Muscle of leg (tissue), 11 donors: Measurements from ENCODE around the gene GBA2. TPM values are rescaled to one million over a fixed set of nuclear protein-coding genes. Genes with fewer than 3 reads are reported as not detected.

Experiments
- DNase-seq: peaks from one replicate; pipeline ENCODE4 v3.0.0; 2013
- H3K27ac ChIP-seq: one replicate; pipeline ENCODE4 v1.5.1; 2013; ENCODE audit warnings: mild to moderate bottlenecking, low read length, control low read depth
- H3K27me3 ChIP-seq: one replicate; pipeline ENCODE4 v1.6.1; 2013; ENCODE audit warnings: low read length; ENCODE audit not compliant: control insufficient read depth, insufficient read depth
- H3K36me3 ChIP-seq: one replicate; pipeline ENCODE4 v1.6.1; 2013; ENCODE audit warnings: low read length; ENCODE audit not compliant: control insufficient read depth, insufficient read depth
- H3K4me1 ChIP-seq: one replicate; pipeline ENCODE4 v1.6.1; 2013; ENCODE audit warnings: low read length; ENCODE audit not compliant: control insufficient read depth, insufficient read depth
- H3K4me3 ChIP-seq: one replicate; pipeline ENCODE4 v1.5.1; 2013; ENCODE audit warnings: low read length, control low read depth
- H3K9me3 ChIP-seq: replicated peaks from 2 replicates; pipeline ENCODE4 v1.6.1; 2013; ENCODE audit warnings: low read depth, low read length; ENCODE audit not compliant: control insufficient read depth
- WGBS: methylation state at CpG from one replicate; pipeline ENCODE4 v1.1.5; 2013; ENCODE audit warnings: missing lambda C conversion rate; ENCODE audit not compliant: insufficient coverage; 5-methylcytosine and 5-hydroxymethylcytosine counted together
- polyA plus RNA-seq, 8 donors: library from polyadenylated mRNA; unstranded; fragments of 120-200 nt; gene quantifications; one replicate each; pipeline versions ENCODE4 v1.2.1 to v1.2.3, GENCODE V29; 2013; ENCODE audit warnings: inconsistent platforms in 1 of 8, low replicate concordance in 1 of 8; ENCODE audit not compliant: insufficient read length in 8 of 8, insufficient read depth in 1 of 8
- total RNA-seq: library from RNA; stranded (reverse); fragments of 120-200 nt; gene quantifications from one replicate; pipeline ENCODE4 v1.2.4, GENCODE V29; 2013

Gene GBA2
- total and polyA plus RNA-seq, 9 donors = 42.9 to 82.5 (median 60.9) TPM

- H3K27ac ChIP-seq = peak within 1 kb of the TSS; percentile 98
- DNase-seq = peak; percentile 99
- H3K4me1 ChIP-seq = peaks cover 46% of the 10 kb centered on the region
- 0% methylated on average over 47 of the region's 49 CpGs for WGBS
- peaks cover 44% of the 10 kb centered on the region for H3K36me3 ChIP-seq
- H3K9me3 ChIP-seq = no peaks in the 10 kb centered on the region
- peak within 1 kb of the TSS; percentile 84 for H3K4me3 ChIP-seq
- no peaks in the 10 kb centered on the region for H3K27me3 ChIP-seq
These were observed 16.7 kb downstream of the GBA2 start, which contains the start of the genes CREB3 and TLN1 for GRCh38 chr9:35732185-35732799. Gene CREB3 (plus strand): TSS chr9:35732666. CDS start chr9:35732773, 107 bp downstream. Gene TLN1 (minus strand): TSS chr9:35732195. CDS start chr9:35725694, 6,501 bp downstream.

DNA sequence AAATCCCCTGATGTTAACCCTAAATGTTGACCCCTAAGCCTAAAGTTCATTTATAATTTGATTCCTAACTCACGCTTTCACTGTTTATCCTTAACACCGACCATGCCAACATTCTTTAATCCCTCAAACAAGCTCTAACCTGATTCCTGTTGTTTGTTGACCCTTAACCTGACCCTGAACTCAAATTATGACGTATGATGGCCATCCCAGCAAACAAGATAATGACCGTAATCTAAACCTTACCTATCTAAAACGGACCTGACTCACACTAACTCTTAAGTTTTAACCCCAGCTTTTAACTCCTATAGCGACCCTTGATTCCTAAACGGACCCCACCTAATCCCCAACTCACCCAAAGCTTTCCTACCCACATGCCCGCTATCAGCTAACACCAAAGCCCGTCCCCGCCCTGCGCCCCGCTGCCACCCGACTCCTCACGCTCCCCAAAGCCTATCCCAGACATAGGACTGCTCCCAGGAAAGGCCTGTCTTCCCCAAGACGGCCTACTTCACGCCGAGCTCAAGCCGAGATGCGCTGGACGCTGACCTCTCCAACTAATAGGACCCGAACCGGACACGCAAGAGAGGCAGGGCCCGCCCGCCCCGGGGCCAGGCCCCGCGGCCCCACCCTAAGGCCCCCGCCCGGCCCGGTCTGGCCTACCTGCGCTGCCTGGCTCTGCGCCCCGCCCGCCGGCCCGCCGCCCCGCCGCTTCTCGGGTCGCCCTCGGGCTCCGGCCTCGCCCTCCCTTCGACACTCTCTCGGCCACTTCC, 17.4 kb downstream of the GBA2 start:
- H3K27ac ChIP-seq = peak overlapping the region; percentile 98
- H3K36me3 ChIP-seq = peaks cover 38% of the 10 kb centered on the region
- peaks cover 52% of the 10 kb centered on the region for H3K4me1 ChIP-seq
- WGBS = under 1% methylated on average over 45 of the region's 47 CpGs
- no peak for DNase-seq
- peak overlapping the region; percentile 84 for H3K4me3 ChIP-seq
- H3K27me3 ChIP-seq = no peaks in the 10 kb centered on the region
- no peaks in the 10 kb centered on the region for H3K9me3 ChIP-seq

- Histone ChIP-seq H3K4me1 (peaks cover 55% of the 10 kb centered on the region), H3K27me3 (no peaks in the 10 kb centered on the region), H3K9me3 (no peaks in the 10 kb centered on the region), H3K4me3 (peak overlapping the region; percentile 84), H3K27ac (peak overlapping the region; percentile 96), H3K36me3 (peaks cover 37% of the 10 kb centered on the region)
- 88% methylated on average over 2 of the region's 2 CpGs for WGBS
- no peak for DNase-seq
These were observed 18.6 kb downstream of the GBA2 start for GRCh38 chr9:35730486-35730854.

DNA sequence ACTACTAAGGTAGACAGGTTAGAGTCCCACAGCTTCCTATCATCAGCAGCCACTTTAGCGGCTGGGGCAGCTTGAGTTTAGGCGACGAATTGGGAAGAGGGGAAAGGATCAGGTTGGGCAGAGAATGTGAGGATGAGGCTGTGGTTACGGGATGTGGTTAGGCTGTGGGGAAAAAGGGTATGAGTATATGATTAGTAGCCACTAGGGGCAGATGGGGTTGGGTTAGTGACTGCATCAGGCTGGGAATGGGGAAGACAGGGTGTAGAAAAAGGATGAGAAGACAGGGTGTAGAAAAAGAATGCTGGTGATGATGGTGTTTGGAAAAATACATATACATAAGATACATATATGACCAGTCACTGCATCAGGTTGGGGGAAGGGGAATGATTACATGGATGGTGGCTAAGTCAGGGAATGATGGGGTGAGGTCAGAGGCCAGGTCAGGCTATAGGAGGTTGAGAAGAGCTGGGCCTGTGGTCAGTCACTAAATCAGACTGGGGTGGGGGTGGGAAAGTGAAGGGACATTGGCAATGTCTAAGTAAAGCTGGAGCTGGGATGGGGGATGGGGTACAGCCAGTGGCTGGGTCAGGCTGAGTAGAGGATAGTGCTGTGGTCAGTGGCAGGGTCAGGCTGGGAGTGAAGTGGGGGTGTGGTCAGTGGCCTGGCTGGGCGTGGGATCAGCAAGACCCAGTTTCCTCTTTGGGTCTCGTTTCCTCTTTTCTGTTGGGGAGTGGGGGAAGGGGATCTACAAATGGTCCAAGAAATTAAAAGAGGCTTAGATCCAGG, 19.1 kb downstream of the GBA2 start:
- 38% methylated on average over 6 of the region's 6 CpGs for WGBS
- no peaks in the 10 kb centered on the region for H3K9me3 ChIP-seq
- H3K4me3 ChIP-seq = peak overlapping the region; percentile 2
- H3K27me3 ChIP-seq = no peaks in the 10 kb centered on the region
- H3K4me1 ChIP-seq = peaks cover 55% of the 10 kb centered on the region
- peak overlapping the region; percentile 96 for H3K27ac ChIP-seq
- peak; percentile 49 for DNase-seq
- peaks cover 37% of the 10 kb centered on the region for H3K36me3 ChIP-seq

DNA sequence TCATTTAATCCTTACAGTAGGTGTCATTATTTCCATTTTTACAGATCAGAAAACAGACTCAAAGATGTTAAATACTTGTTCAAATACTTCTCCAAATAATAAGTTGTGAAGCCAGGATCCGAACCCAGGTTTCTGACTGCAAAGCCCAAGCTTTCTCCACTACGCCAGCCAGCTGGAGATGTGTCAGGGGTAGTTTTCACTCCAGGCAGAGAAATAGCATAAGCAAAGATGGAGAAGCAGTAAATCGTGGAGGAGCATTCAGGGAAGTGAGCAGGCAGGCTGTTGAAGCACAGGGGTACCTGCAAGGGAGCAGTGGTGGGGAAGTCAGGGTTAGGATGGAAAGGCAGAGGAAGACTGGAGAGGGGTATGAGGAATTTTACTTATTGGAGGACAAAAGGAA, 19.9 kb downstream of the GBA2 start:
- no peaks in the 10 kb centered on the region for H3K27me3 ChIP-seq
- peaks cover 39% of the 10 kb centered on the region for H3K36me3 ChIP-seq
- H3K9me3 ChIP-seq = no peaks in the 10 kb centered on the region
- H3K4me3 ChIP-seq = peak overlapping the region; percentile 2
- WGBS = 67% methylated on average over 2 of the region's 3 CpGs
- H3K27ac ChIP-seq = peak overlapping the region; percentile 96
- DNase-seq = no peak
- peaks cover 55% of the 10 kb centered on the region for H3K4me1 ChIP-seq

GRCh38 chr9:35728041-35728971, 20.7 kb downstream of the GBA2 start:
- no peaks in the 10 kb centered on the region for H3K27me3 ChIP-seq
- H3K4me1 ChIP-seq = peaks cover 55% of the 10 kb centered on the region
- H3K4me3 ChIP-seq = peak overlapping the region; percentile 14
- H3K9me3 ChIP-seq = no peaks in the 10 kb centered on the region
- peak; percentile 68 for DNase-seq
- H3K36me3 ChIP-seq = peaks cover 47% of the 10 kb centered on the region
- peak overlapping the region; percentile 86 for H3K27ac ChIP-seq
- WGBS = 7% methylated on average over 6 of the region's 10 CpGs

GRCh38 chr9:35727676-35728040, 21.4 kb downstream of the GBA2 start:
- Histone ChIP-seq H3K9me3 (no peaks in the 10 kb centered on the region), H3K4me3 (peak overlapping the region; percentile 1), H3K4me1 (peaks cover 49% of the 10 kb centered on the region), H3K36me3 (peaks cover 53% of the 10 kb centered on the region), H3K27ac (peak overlapping the region; percentile 86), H3K27me3 (no peaks in the 10 kb centered on the region)
- DNase-seq = no peak
- no CpG with 5 or more reads among the region's 5 CpGs for WGBS

DNA sequence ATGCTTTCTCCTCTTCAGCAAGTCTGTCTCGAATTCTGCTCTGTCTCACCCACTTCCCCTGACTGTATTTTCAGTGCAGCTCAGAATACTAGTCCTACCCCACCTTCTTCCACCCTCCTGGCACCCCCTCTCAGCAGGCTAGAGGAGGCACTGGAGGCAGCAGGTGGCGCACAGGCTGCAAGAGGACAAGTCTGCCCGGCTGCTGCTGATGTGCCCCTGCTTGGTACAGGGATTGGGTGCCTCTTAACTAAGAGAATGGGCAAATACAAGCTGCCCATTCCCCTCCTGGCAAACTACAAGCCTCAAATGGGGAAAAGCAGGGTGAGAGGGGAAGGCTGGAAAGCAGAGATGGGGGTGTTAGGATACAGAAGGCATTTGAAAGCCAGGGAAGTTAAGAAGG, 22.1 kb downstream of the GBA2 start:
- DNase-seq = peak; percentile 23
- no peaks in the 10 kb centered on the region for H3K27me3 ChIP-seq
- H3K4me1 ChIP-seq = peaks cover 49% of the 10 kb centered on the region
- H3K9me3 ChIP-seq = no peaks in the 10 kb centered on the region
- no peak overlapping the region for H3K4me3 ChIP-seq
- peak overlapping the region; percentile 86 for H3K27ac ChIP-seq
- WGBS = 36% methylated on average over 1 of the region's 3 CpGs
- H3K36me3 ChIP-seq = peaks cover 60% of the 10 kb centered on the region

DNA sequence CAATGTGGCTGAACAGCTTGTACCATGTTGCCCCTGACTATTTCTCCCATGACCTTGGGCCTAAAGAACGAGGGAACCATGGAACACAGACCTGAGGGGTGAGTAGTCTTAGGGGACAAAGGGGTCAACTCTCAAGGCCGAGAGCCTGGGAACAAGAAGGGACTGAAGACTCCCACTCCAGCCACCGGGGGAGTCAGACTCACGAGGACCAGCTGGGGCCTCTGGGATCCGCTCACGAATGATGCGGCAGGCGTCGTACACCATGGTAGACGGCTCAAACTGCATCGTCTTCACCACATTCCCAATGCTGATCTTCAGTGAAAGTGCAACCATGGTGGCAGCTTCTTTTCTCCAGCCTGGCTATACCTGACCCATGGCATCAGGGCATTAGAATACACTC, 23.7 kb downstream of the GBA2 start:
- H3K4me3 ChIP-seq = no peak overlapping the region
- no peaks in the 10 kb centered on the region for H3K9me3 ChIP-seq
- no peaks in the 10 kb centered on the region for H3K27me3 ChIP-seq
- no peak overlapping the region for H3K27ac ChIP-seq
- H3K4me1 ChIP-seq = peaks cover 38% of the 10 kb centered on the region
- no peak for DNase-seq
- 93% methylated on average over 6 of the region's 11 CpGs for WGBS
- H3K36me3 ChIP-seq = peaks cover 71% of the 10 kb centered on the region
